Upper lobe of left lung (tissue), 6 donors: Measurements from ENCODE around the gene VIPAS39. TPM values are rescaled to one million over a fixed set of nuclear protein-coding genes. Genes with fewer than 3 reads are reported as not detected.

Source experiments
- ATAC-seq, 2 donors: fragments of 200-7000 bp; cut with Tn5 transposase; one replicate each; pipeline ENCODE4 v1.9.1; 2022; ENCODE audit warnings: mild to moderate bottlenecking in 2 of 2, moderate library complexity in 2 of 2; ENCODE audit not compliant: low FRiP score in 2 of 2
- DNase-seq, 2 donors: peaks; one replicate each; pipeline ENCODE4 v3.0.0-alpha.2; 2019 to 2020
- H3K27ac ChIP-seq, 4 donors: fragments of 200-600 bp; sonication (generic); one replicate each; pipeline ENCODE4 v1.5.1; 2016 to 2019
- H3K27me3 ChIP-seq, 4 donors: fragments of 200-600 bp; sonication (generic); one replicate each; pipeline ENCODE4 v1.5.1; 2017 to 2019
- H3K36me3 ChIP-seq, 4 donors: fragments of 200-600 bp; sonication (generic); one replicate each; pipeline ENCODE4 v1.5.1; 2016 to 2019
- H3K4me1 ChIP-seq, 4 donors: fragments of 200-600 bp; sonication (generic); one replicate each; pipeline ENCODE4 v1.5.1; 2018 to 2019
- H3K4me3 ChIP-seq, 4 donors: fragments of 200-600 bp; sonication (generic); one replicate each; pipeline ENCODE4 v1.5.1; 2017 to 2019; ENCODE audit warnings: mild to moderate bottlenecking in 2 of 4, moderate library complexity in 1 of 4
- H3K9me3 ChIP-seq, 4 donors: fragments of 200-600 bp; sonication (generic); one replicate each; pipeline ENCODE4 v1.5.1; 2018 to 2019
- CTCF ChIP-seq, 6 experiments: fragments of 450-650 bp in 4 of 6; fragments of 200-600 bp in 2 of 6; sonication (generic) in 2 of 6; IDR thresholded peaks; one replicate each; pipeline ENCODE4 v1.5.1; 2016 to 2019; ENCODE audit warnings: antibody characterized with exemption in 6 of 6
- EP300 ChIP-seq, 4 donors: sonication (generic); formaldehyde crosslinking; IDR thresholded peaks; one replicate each; pipeline ENCODE4 v1.5.1; 2017; ENCODE audit warnings: antibody characterized with exemption in 4 of 4, control low read depth in 2 of 4
- POLR2A ChIP-seq, 4 donors: fragments of 450-650 bp; IDR thresholded peaks; one replicate each; pipeline ENCODE4 v1.5.1; 2016 to 2017; ENCODE audit warnings: antibody characterized with exemption in 4 of 4, mild to moderate bottlenecking in 2 of 4
- POLR2AphosphoS5 ChIP-seq, 2 donors: sonication (generic); formaldehyde crosslinking; IDR thresholded peaks; one replicate each; pipeline ENCODE4 v1.5.1; 2017; ENCODE audit warnings: antibody characterized with exemption in 2 of 2
- WGBS, 2 donors: methylation state at CpG; one replicate each; pipeline ENCODE4 v1.1.5; 2017 to 2018; 5-methylcytosine and 5-hydroxymethylcytosine counted together
- total RNA-seq, 6 donors: library from RNA; depleted of rRNA in 4 of 6; stranded (reverse); fragments of >200 nt in 4 of 6; gene quantifications; one replicate each; pipeline versions ENCODE4 v1.1.0 to v1.2.1, GENCODE V29; 2016 to 2021
- donor health status: DM: no; HTN: no; CAD: no; lungs with moderate emphysema.
- donor health status: DM: no; HTN: yes; CAD: no; lungs with severe emphysema.

The VIPAS39 gene
- total RNA-seq, 6 donors from 2014 or later: 7.1 to 19.2 (median 16.8) TPM

DNA sequence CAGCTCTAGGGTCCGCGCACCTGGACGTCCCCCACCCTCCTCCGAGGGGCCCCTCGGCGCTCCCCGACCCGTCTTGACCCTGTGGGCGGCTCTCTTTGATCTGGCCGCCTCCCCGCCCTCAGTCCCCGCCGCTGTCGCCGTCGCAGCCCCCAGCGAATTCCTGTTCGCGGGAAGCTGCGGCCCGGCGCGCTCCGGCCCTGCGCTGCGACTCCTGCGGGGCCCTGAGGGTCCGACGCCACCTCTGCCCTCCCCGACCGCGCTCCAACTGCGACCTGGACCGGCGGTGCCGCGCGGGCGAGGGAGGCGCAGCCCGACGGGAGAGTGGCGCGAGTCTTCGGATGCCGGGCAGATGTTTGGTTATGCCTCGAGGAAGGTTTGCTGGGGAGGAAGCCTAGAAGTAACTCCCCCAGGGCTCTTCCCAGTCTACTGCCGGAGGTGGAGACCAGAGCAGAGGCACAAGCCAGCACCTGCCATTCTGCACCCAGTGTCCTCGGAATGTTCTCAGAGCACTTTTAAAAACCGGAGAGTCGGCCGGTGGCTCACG is 41.7 kb upstream of the VIPAS39 start:
- peaks cover 12 to 20% (median 15%) of the 10 kb centered on the region in 4 donors for H3K4me1 ChIP-seq
- DNase-seq: no peak
- no peaks in the 10 kb centered on the region for H3K9me3 ChIP-seq
- H3K36me3 ChIP-seq: no peaks in the 10 kb centered on the region
- WGBS, 2 donors: 6% methylated on average over 33 of the region's 53 CpGs; no CpG with 5 or more reads in 1 of the 2 donors
- peaks cover 0 to 23% (median 17%) of the 10 kb centered on the region in 4 donors for H3K27me3 ChIP-seq
- TF ChIP-seq POLR2AphosphoS5 (IDR thresholded peaks at IDR 0.05) (no peak), EP300 (IDR thresholded peaks at IDR 0.05) (no peak)
- ATAC-seq: peak in 1 of 2 donors; percentile 15
- peak overlapping the region in 3 of 4 donors; percentile 54 to 63 (median 58) for H3K4me3 ChIP-seq
- H3K27ac ChIP-seq: no peak overlapping the region

- DNase-seq: peak; percentile 20 to 90
- H3K27me3 ChIP-seq: peaks cover 0 to 23% (median 17%) of the 10 kb centered on the region in 4 donors
- H3K9me3 ChIP-seq: no peaks in the 10 kb centered on the region
- H3K4me3 ChIP-seq: peak within 1 kb of the TSS; percentile 10 to 63 (median 56)
- no peak for TF ChIP-seq POLR2A (IDR thresholded peaks at IDR 0.05)
- TF ChIP-seq EP300 (IDR thresholded peaks at IDR 0.05): no peak
- TF ChIP-seq POLR2AphosphoS5 (IDR thresholded peaks at IDR 0.05): no peak
- TF ChIP-seq CTCF (IDR thresholded peaks at IDR 0.05): no peak
- WGBS, 2 donors: 7 to 13% methylated on average over 12 to 45 of the region's 104 CpGs
- no peak within 1 kb of the TSS for H3K27ac ChIP-seq
- no peaks in the 10 kb centered on the region for H3K36me3 ChIP-seq
- peaks cover 12 to 20% (median 15%) of the 10 kb centered on the region in 4 donors for H3K4me1 ChIP-seq
- peak; percentile 31 to 70 for ATAC-seq
Observed at GRCh38 chr14:77498120-77498979, 40.9 kb upstream of the VIPAS39 start, which contains the start of gene ISM2. Gene ISM2, minus strand, starts transcription at chr14:77498816. Its CDS starts 23 bp downstream, at chr14:77498793.

DNA sequence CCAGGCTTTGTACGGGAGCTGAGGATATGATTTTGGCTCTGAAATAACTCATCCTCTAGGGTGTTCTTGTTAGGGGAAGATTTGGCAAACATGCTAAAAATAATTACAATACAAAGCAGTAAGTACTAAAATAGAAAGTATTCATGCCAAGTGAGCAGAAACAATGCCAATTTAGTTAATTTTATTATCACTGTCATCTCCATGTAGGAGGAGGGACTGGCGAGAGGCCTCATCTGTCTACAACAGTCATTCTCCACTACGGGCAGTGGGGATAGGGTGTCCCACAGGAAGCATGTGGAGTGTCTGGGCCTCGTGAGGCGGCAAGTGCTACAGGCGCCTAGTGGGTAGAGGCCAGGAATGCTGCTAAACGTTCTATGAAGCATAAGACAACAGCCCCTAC is 37.9 kb upstream of the VIPAS39 start:
- no peak for TF ChIP-seq CTCF (IDR thresholded peaks at IDR 0.05)
- no peak for TF ChIP-seq EP300 (IDR thresholded peaks at IDR 0.05)
- TF ChIP-seq POLR2AphosphoS5 (IDR thresholded peaks at IDR 0.05): no peak
- TF ChIP-seq POLR2A (IDR thresholded peaks at IDR 0.05): no peak
- Histone ChIP-seq H3K27me3 (peaks cover 0 to 23% (median 17%) of the 10 kb centered on the region in 4 donors), H3K4me1 (peaks cover 12 to 20% (median 15%) of the 10 kb centered on the region in 4 donors), H3K27ac (no peak overlapping the region), H3K9me3 (no peaks in the 10 kb centered on the region), H3K4me3 (no peak overlapping the region), H3K36me3 (no peaks in the 10 kb centered on the region)
- 72 to 82% methylated on average over 7 of the region's 7 CpGs for WGBS, 2 donors
- no peak for ATAC-seq
- no peak for DNase-seq

DNA sequence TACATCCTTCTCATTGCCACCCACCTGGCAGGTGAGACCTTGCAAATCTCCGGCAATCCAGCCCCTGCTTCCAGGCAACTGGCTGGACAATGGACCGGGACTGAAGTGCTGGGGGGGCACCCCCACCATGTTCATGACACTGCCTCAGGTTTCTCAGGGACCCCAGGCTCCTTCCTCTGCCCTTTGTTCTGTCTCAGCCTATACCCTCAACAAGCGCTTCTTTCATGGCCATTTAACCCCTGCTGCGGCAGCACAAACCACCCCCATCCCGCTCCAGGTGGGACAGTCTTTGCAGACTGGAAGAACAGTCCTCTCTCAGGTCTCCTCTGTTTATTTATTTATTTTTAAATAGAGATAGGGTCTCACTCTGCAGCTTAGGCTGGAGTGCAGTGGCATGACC is 33.7 kb upstream of the VIPAS39 start:
- Histone ChIP-seq H3K9me3 (no peaks in the 10 kb centered on the region), H3K36me3 (no peaks in the 10 kb centered on the region), H3K27ac (no peak overlapping the region), H3K4me1 (no peaks in the 10 kb centered on the region), H3K27me3 (no peaks in the 10 kb centered on the region), H3K4me3 (no peak overlapping the region)
- DNase-seq (no peak), ATAC-seq (no peak)
- 88 to 92% methylated on average over 4 to 5 of the region's 5 CpGs for WGBS, 2 donors
- no peak for TF ChIP-seq POLR2AphosphoS5 (IDR thresholded peaks at IDR 0.05)
- TF ChIP-seq CTCF (IDR thresholded peaks at IDR 0.05): no peak
- TF ChIP-seq EP300 (IDR thresholded peaks at IDR 0.05): no peak
- TF ChIP-seq POLR2A (IDR thresholded peaks at IDR 0.05): no peak

GRCh38 chr14:77490347-77490986 is 33.1 kb upstream of the VIPAS39 start:
- ATAC-seq: no peak
- DNase-seq: no peak
- no peaks in the 10 kb centered on the region for H3K4me1 ChIP-seq
- no peaks in the 10 kb centered on the region for H3K27me3 ChIP-seq
- no peak overlapping the region for H3K27ac ChIP-seq
- H3K9me3 ChIP-seq: no peaks in the 10 kb centered on the region
- 82 to 88% methylated on average over 8 of the region's 8 CpGs for WGBS, 2 donors
- H3K4me3 ChIP-seq: no peak overlapping the region
- H3K36me3 ChIP-seq: no peaks in the 10 kb centered on the region
- no peak for TF ChIP-seq POLR2AphosphoS5 (IDR thresholded peaks at IDR 0.05)
- no peak for TF ChIP-seq EP300 (IDR thresholded peaks at IDR 0.05)
- no peak for TF ChIP-seq POLR2A (IDR thresholded peaks at IDR 0.05)
- no peak for TF ChIP-seq CTCF (IDR thresholded peaks at IDR 0.05)
